ENCODE data around the gene UBASH3B.

GRCh38 chr11:122625976-122626665, 29.4 kb upstream of the UBASH3B start:
- TF ChIP-seq CTCF (IDR thresholded peaks at IDR 0.05) (no peak), ZFX (IDR thresholded peaks at IDR 0.05; ENCODE audit: borderline replicate concordance) (no peak)
